ENCODE results near the gene SLC8B1. TPM values are rescaled to one million over a fixed set of nuclear protein-coding genes. Genes with fewer than 3 reads are reported as not detected.
A peak's percentile ranks its signal among the peaks of the same experiment; 100 is the strongest.

The SLC8B1 gene
- total and polyA plus RNA-seq, 9 of the 15 experiments (the other 6 are each of a cell fraction or from before 2014, with no cell fraction given), result 0.86 to 34.1 (median 18.5) TPM

DNA sequence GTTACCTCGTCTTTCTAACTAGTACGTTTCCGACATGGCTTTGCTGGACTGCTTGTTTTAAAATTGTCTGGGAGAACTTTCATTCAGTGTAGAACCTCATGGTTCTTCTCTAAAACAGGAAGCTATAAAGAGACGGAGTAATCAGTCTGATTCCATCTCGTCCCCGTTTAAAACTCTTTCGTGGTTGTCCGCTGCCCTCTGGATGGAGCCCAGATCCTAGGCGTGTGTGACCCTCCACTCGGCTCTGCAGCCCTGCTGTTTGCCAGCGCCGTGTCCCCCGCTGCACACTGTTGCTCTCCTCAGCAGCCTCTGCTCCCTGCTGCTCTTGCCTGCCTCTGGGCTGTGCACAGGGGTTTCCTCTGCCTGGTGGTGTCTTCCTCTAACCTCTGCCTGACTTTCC is 50.2 kb downstream of the SLC8B1 start:
- CTCF ChIA-PET (ENCODE audit: low intra/inter-chr PET ratio), result no interaction called here
- TF ChIP-seq, protein P1, sequence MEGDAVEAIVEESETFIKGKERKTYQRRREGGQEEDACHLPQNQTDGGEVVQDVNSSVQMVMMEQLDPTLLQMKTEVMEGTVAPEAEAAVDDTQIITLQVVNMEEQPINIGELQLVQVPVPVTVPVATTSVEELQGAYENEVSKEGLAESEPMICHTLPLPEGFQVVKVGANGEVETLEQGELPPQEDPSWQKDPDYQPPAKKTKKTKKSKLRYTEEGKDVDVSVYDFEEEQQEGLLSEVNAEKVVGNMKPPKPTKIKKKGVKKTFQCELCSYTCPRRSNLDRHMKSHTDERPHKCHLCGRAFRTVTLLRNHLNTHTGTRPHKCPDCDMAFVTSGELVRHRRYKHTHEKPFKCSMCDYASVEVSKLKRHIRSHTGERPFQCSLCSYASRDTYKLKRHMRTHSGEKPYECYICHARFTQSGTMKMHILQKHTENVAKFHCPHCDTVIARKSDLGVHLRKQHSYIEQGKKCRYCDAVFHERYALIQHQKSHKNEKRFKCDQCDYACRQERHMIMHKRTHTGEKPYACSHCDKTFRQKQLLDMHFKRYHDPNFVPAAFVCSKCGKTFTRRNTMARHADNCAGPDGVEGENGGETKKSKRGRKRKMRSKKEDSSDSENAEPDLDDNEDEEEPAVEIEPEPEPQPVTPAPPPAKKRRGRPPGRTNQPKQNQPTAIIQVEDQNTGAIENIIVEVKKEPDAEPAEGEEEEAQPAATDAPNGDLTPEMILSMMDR (IDR thresholded peaks at IDR 0.05 in 2 of 3, conservative IDR thresholded peaks at IDR 0.05 in 1 of 3; ENCODE audit: insufficient read depth in 2 of 3, low read depth in 1 of 3, low read length in 3 of 3), result peak in 1 of 3 experiments; percentile 30; a peak in 2 of 6 replicates
- TF ChIP-seq, protein P2, sequence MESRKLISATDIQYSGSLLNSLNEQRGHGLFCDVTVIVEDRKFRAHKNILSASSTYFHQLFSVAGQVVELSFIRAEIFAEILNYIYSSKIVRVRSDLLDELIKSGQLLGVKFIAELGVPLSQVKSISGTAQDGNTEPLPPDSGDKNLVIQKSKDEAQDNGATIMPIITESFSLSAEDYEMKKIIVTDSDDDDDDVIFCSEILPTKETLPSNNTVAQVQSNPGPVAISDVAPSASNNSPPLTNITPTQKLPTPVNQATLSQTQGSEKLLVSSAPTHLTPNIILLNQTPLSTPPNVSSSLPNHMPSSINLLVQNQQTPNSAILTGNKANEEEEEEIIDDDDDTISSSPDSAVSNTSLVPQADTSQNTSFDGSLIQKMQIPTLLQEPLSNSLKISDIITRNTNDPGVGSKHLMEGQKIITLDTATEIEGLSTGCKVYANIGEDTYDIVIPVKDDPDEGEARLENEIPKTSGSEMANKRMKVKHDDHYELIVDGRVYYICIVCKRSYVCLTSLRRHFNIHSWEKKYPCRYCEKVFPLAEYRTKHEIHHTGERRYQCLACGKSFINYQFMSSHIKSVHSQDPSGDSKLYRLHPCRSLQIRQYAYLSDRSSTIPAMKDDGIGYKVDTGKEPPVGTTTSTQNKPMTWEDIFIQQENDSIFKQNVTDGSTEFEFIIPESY (CRISPR knock-in tag; IDR thresholded peaks at IDR 0.05), result no peak
- TF ChIP-seq, protein P3, sequence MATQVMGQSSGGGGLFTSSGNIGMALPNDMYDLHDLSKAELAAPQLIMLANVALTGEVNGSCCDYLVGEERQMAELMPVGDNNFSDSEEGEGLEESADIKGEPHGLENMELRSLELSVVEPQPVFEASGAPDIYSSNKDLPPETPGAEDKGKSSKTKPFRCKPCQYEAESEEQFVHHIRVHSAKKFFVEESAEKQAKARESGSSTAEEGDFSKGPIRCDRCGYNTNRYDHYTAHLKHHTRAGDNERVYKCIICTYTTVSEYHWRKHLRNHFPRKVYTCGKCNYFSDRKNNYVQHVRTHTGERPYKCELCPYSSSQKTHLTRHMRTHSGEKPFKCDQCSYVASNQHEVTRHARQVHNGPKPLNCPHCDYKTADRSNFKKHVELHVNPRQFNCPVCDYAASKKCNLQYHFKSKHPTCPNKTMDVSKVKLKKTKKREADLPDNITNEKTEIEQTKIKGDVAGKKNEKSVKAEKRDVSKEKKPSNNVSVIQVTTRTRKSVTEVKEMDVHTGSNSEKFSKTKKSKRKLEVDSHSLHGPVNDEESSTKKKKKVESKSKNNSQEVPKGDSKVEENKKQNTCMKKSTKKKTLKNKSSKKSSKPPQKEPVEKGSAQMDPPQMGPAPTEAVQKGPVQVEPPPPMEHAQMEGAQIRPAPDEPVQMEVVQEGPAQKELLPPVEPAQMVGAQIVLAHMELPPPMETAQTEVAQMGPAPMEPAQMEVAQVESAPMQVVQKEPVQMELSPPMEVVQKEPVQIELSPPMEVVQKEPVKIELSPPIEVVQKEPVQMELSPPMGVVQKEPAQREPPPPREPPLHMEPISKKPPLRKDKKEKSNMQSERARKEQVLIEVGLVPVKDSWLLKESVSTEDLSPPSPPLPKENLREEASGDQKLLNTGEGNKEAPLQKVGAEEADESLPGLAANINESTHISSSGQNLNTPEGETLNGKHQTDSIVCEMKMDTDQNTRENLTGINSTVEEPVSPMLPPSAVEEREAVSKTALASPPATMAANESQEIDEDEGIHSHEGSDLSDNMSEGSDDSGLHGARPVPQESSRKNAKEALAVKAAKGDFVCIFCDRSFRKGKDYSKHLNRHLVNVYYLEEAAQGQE (IDR thresholded peaks at IDR 0.05; ENCODE audit: borderline replicate concordance), result peak; percentile 4; the same call in 1 of the 2 replicates
- TF ChIP-seq, protein P3 (CRISPR knock-in tag; IDR thresholded peaks at IDR 0.05; ENCODE audit: low read depth), result no peak
- TF ChIP-seq RAD21 (CRISPR knock-in tag; conservative IDR thresholded peaks at IDR 0.05 in 1 of 2, IDR thresholded peaks at IDR 0.05 in 1 of 2), result peak in 1 of 2 experiments; percentile 39; a peak in 2 of 4 replicates
- DNase-seq (ENCODE audit: extremely low read depth in 1 of 4, low spot score in 3 of 4), result no peak
- intact Hi-C loops (cut with micrococcal nuclease), result loop anchor here (5.0 kb wide), 1 partner anchor 87 kb away; no protein-coding TSS in a partner anchor
- no peaks in the 10 kb centered on the region for H4K20me1 ChIP-seq (replicated peaks; ENCODE audit: control insufficient read depth, insufficient read depth, low read length)
- H3K9me3 ChIP-seq (replicated peaks; ENCODE audit: control insufficient read depth, insufficient read depth, low read depth, low read length), result no peaks in the 10 kb centered on the region
- no peak for ATAC-seq
- no peak overlapping the region for H3K27ac ChIP-seq (ENCODE audit: extremely low read depth, low read depth, low read length)
- peak overlapping the region in 1 of 2 experiments; percentile 48; a peak in 1 of 4 replicates for H3K9ac ChIP-seq (ENCODE audit: insufficient read depth in 1 of 2, low read depth in 2 of 2, low read length in 2 of 2)
- no peaks in the 10 kb centered on the region for H3K27me3 ChIP-seq (ENCODE audit: control insufficient read depth in 2 of 2, insufficient read depth in 2 of 2, low read length in 2 of 2)
- no peak overlapping the region for H3K4me2 ChIP-seq (ENCODE audit: insufficient read depth, low read length)
- H3K4me1 ChIP-seq (replicated peaks in 1 of 2; ENCODE audit: control insufficient read depth in 2 of 2, insufficient read depth in 2 of 2, low read length in 2 of 2), result peaks cover 0 to 16% of the 10 kb centered on the region in 2 experiments; a peak in 1 of 5 replicates
- no peak overlapping the region for H2AFZ ChIP-seq (ENCODE audit: low read depth, low read length)
- in situ Hi-C loops (cut with MboI), result loop anchor here (5.0 kb wide), 1 partner anchor 87 kb away; no protein-coding TSS in a partner anchor
- FAIRE-seq, result no peak
- peaks cover 39% of the 10 kb centered on the region; the same call in 1 of the 3 replicates for H3K36me3 ChIP-seq (ENCODE audit: control insufficient read depth, insufficient read depth, low read length)
- POLR2A ChIA-PET, result interaction anchor here (0.6 to 1.1 kb wide), 2 partner anchors 8 kb away, joined by 3 read pairs; no protein-coding TSS in a partner anchor
- WGBS (ENCODE audit: insufficient coverage, low coverage, missing lambda C conversion rate), result 63% methylated on average over 13 of the region's 13 CpGs
- H3K79me2 ChIP-seq (ENCODE audit: control insufficient read depth, insufficient read depth, low read length), result no peaks in the 10 kb centered on the region
- no TSS peak for BruUV-seq (replicated peaks)
- no peaks in the 10 kb centered on the region for H3K9me1 ChIP-seq (ENCODE audit: control insufficient read depth, insufficient read depth, low read length)
- no peak overlapping the region for H3K4me3 ChIP-seq

All from K562 (cell line).